Neural progenitor cell (in vitro differentiated cells): Measurements from ENCODE around the gene PTRH1.

ENCODE experiments used
- CTCF ChIP-seq: fragments of 200-600 bp; sonication (generic); IDR thresholded peaks from 2 replicates; pipeline ENCODE4 v1.5.1; 2017; ENCODE audit warnings: antibody characterized with exemption, mild to moderate bottlenecking
- EZH2 ChIP-seq: fragments of 200-600 bp; sonication (generic); IDR thresholded peaks from 2 replicates; pipeline ENCODE4 v1.6.1; 2017; ENCODE audit warnings: antibody characterized with exemption, mild to moderate bottlenecking, moderate library complexity
- EZH2phosphoT487 ChIP-seq: fragments of 200-600 bp; sonication (generic); IDR thresholded peaks from 2 replicates; pipeline ENCODE4 v1.6.1; 2017; ENCODE audit warnings: antibody characterized with exemption

DNA sequence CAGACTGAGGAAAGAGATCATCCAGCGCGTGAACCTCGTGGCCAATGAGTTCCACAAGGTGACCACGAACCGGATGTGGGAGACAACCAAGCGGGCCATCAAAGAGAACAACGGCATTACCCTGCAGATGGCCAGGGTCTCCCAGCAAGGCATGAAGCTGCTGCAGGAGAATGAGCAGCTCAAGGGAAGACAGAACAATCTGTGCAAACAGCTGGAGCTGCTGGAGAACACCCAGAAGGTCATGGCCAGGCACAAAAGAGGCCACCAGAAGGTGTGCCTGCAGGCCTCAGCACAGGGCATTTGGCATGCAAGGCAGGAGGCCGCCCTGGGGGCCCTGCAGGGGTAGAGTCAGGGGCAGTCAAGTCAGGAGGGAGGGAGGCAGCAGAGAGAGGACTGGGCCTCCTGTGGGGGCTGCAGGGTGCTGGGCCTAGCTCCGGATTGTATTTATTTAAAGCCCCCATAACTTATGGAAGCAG is 4.2 kb downstream of the PTRH1 start:
- TF ChIP-seq EZH2phosphoT487 (no peak), CTCF (no peak), EZH2 (no peak)
